HG03575 (cell line): ENCODE results near the gene UBIAD1.
"Not testable (repeated sequence)": the region's sequence is repeated elsewhere in the genome, so short reads cannot be mapped to it uniquely, and the experiment has no call there.

Experiments
- ATAC-seq: cut with Tn5 transposase; IDR thresholded peaks from one replicate; pipeline ENCODE4 v1.9.1; 2021; ENCODE audit not compliant: unreplicated experiment, insufficient number of reproducible peaks, low FRiP score; ENCODE audit errors: extremely low read depth

The UBIAD1 gene

DNA sequence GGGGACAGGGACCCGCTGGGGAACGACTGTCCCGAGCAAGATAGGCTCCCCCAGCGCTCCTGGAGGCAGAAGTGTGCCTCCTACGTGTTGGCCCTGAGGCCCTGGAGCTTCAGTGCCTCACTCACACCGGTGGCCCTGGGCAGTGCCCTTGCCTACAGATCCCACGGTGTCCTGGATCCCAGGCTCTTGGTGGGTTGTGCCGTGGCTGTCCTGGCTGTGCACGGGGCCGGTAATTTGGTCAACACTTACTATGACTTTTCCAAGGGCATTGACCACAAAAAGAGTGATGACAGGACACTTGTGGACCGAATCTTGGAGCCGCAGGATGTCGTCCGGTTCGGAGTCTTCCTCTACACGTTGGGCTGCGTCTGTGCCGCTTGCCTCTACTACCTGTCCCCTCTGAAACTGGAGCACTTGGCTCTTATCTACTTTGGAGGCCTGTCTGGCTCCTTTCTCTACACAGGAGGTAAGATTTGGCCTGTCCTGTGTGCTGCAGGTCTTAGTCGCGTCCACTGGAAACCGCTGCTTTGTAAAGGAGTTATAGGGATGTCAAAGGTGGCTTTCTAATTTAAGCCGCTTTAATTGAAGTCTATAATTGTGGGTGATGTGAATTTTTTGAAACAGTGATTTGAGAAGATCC lies 717 bp downstream of the UBIAD1 start:
- no peak for ATAC-seq

- ATAC-seq = no peak
These were observed 6.2 kb downstream of the UBIAD1 start for GRCh38 chr1:11279152-11279551.

- no peak for ATAC-seq
These were observed 6.6 kb downstream of the UBIAD1 start for GRCh38 chr1:11279630-11280029.

DNA sequence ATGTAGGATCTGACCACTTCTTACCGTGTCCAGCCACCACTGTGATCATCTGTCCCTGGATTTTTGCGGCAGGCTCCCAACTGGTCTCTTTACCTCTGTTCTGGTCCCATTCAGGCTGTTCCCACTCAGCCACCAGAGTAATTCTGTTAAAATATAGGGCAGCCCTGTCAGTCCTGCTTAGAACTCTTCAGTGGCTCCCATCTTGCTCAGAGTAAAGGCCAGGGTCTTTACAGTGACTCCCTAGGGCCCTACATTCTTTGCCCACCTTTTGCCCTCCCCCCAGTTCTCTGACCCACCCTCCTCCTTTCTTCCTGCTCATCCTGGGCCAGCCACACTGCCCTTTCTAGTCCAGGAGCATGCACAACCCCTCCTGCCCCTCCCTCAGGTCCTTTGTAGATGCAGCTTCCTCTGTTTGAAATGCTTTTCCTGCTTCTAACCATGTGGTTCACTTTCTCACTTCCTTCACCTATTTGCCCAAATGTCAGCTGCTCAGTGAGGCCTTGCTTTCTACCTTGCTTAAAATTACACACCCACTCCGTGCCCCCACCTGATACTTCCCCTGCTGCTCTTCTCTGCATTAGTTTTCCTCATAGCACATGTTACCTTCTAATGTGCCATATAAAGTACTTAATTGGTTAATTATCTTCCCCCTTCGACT lies 7.8 kb downstream of the UBIAD1 start:
- ATAC-seq = no peak

DNA sequence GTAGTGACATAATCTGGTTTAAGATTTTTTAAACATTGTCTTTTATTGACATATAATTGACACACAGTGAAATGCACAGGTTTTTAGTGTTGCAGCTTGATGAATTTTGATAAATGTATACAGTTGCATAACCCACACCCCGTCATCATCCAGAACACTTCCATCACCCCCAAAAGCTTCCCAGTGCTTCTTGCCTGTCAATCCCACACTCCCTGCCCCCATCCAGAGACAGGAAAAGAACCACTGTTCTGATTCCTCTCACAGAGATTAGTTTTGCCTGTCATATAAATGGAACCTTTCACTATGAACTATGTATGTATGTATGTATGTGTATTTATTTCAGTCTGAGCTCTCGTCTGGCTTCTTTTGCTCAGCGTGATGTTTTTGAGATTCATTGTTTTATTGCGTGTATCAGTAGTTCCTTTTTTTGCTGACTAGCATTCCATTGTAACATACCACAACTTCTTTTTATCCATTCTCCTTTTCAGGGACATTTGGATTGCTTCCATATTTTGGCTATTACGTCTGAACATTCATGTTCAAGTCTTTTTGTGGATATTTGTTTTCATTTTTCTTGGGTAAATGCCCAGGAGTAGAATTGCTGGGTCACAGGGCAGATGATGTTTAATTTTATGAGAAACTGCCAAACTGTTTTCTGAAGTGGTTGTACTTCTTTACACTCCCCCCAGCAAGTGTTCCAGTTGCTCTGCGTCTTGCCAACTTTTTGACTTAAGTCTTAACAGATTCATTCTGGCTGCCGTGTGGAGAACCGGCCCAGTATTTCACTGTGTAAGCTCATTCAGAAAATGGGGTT lies 8.7 kb downstream of the UBIAD1 start:
- ATAC-seq = no peak

DNA sequence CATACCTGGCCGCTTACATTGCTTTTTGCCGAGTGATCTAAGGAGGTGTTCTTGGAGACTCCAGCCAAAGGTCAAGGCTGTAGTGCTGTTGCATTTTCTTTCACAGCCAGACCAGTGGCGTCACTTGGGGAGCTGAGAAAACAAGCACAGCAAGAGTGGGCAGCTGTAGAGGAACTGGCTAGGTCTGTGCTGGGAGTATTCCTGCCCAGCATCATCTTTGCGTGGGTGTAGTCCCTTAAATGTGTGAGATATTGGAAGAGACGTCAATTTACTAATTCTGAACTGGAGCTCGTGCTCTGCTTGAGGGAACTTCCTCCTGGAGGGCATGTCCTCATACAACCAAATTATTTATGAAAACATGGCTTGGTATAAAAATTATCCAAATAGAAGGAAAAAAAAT lies 10.2 kb downstream of the UBIAD1 start:
- ATAC-seq = no peak

GRCh38 chr1:11284784-11285183 lies 11.8 kb downstream of the UBIAD1 start:
- no peak for ATAC-seq

DNA sequence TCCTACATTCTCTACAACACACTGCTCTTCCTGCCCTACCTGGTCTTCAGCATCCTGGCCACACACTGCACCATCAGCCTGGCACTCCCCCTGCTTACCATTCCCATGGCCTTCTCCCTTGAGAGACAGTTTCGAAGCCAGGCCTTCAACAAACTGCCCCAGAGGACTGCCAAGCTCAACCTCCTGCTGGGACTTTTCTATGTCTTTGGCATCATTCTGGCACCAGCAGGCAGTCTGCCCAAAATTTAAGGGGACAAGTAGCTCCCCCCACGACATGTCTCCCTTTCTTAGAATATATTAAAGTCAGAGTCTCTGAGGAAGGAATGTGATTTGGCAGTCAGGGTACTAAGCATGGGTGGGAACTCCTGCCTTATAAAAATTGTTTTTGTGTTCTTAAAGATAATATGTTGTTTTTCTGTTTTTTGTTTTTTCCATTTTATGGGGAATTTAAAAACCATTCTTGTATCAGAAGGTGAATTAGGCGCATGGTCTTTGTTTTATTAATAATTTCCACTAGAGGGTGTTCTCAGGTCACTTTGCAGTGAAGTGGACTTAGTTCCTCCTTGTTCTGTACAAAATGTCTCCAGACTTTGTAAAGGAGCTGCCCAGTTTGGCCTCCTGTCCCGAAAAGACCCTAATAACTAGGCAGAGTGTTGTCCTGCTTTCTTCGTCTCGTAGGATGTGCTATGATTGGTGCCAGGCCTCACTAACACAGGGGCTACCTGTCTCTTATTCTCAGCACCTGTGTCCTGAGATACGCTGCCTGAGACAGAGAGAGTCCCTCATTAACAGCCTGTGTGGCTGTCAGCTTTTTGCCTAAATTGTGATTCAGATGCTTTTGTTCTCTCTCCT lies 13.1 kb downstream of the UBIAD1 start:
- no peak for ATAC-seq

DNA sequence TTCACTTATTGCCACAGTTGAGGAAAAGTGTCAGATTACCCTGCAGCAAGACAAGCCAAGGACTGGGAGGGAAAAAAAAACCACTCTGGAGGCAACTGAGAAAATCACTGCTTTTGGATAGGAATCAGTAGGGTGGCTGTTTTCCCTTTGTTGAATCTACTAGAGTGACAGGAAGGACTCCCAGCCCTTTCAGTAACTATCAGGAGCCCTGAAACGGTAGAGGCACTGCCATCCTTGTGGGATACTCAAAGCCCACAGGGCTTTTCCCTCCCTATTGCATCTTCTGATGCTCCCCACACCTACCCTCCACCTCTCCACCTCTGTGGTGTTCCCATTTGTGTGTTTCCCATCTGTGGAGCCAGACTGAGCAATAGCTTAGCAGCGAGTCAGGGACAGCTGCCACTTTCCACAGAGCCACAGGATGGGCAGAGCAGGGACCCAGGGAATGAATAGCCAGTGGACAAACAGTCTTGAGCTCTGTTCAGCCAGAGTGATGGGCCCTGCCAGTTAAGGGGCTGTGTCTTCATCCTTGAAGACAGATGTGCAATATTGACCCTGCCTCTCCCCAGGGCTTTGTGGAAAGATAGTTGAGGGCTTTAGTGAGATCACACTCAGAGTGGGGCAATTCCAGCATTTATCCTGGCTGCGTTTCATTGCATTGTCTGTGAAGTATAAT lies 13.9 kb downstream of the UBIAD1 start:
- no peak for ATAC-seq

GRCh38 chr1:11289064-11289463 lies 16.1 kb downstream of the UBIAD1 start:
- no peak for ATAC-seq

- ATAC-seq = no peak
These were observed 18.1 kb downstream of the UBIAD1 start for GRCh38 chr1:11291049-11291448.

- no peak for ATAC-seq
These were observed 20.9 kb downstream of the UBIAD1 start for GRCh38 chr1:11293856-11294255.

- ATAC-seq = no peak
These were observed 22.0 kb downstream of the UBIAD1 start for GRCh38 chr1:11294951-11295350.

DNA sequence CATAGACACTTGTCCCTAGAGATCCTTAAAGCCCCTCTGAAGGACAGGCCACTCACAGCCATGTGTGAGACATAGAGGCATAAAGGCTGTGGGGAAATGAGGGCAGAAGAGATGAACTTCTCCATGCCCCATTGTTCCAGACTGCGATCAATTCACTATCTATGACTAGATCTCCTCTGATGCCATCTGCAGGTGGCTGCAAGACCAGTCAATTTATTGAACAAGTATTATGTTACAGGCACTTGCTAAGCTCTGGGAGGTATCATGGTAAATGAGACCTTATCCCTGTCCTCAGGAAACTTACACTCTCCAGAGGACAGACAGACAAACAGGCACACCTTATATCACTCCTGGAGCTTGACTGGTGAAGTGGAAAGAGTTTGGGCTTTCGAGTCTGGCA lies 22.9 kb downstream of the UBIAD1 start:
- ATAC-seq = no peak

GRCh38 chr1:11297774-11298173 lies 24.8 kb downstream of the UBIAD1 start:
- not testable (repeated sequence) for ATAC-seq

- ATAC-seq = no peak
These were observed 25.6 kb downstream of the UBIAD1 start for GRCh38 chr1:11298390-11299224.

DNA sequence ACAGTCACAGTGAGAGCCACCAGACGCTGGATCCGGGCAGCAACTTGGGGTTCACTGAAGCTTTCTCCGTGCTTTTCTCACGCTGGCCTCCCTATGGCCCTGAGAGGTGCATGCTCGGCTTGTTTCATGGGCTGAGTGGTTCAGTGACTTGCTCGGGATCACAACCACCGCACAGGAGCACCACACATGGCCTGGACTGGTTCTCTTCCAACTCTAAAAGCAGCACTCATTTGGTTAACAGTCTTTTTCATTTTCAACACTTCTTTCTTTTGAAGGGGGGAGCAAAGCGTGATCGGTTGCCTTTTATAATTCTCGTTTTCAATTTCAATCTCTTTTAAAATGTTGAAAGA lies 26.2 kb downstream of the UBIAD1 start:
- no peak for ATAC-seq

GRCh38 chr1:11301601-11302000 lies 28.6 kb downstream of the UBIAD1 start:
- ATAC-seq = no peak
